ENCODE measurements around the gene CD96.
"Not testable (repeated sequence)": the region's sequence is repeated elsewhere in the genome, so short reads cannot be mapped to it uniquely, and the experiment has no call there.

Gene CD96, protein sequence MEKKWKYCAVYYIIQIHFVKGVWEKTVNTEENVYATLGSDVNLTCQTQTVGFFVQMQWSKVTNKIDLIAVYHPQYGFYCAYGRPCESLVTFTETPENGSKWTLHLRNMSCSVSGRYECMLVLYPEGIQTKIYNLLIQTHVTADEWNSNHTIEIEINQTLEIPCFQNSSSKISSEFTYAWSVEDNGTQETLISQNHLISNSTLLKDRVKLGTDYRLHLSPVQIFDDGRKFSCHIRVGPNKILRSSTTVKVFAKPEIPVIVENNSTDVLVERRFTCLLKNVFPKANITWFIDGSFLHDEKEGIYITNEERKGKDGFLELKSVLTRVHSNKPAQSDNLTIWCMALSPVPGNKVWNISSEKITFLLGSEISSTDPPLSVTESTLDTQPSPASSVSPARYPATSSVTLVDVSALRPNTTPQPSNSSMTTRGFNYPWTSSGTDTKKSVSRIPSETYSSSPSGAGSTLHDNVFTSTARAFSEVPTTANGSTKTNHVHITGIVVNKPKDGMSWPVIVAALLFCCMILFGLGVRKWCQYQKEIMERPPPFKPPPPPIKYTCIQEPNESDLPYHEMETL

DNA sequence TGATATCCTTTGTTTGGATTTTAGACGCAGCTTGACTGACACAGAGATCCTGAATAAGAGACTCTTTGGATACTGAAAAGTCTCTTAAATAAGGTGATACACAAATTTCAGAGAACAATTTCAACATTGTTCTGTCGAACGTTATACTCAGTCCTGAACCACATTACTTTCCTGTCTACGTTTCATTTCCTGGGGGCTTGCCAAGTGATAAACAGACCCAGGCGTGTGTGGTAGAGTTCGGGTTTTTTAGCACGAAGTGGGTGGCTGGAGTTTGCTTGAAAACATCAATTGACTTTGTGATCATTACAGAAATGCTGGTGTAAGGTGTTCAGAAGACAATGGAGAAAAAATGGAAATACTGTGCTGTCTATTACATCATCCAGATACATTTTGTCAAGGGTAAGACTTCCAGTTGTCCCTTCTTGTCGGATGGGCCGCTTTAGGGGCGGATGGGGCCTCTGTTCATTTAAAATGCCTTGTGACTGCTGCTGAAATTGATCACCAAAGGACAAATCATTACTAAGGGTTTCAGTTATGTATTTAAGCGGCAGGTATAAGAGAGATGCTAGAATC is at the start of gene CD96:
CD96 (plus strand) TSS at position 287 of the 573 bp plus-strand sequence; CDS start at position 339, 52 bp downstream.
- Mint-ChIP-seq H3K27ac (peak within 1 kb of the TSS; percentile 98 to 99), H3K4me3 (peak within 1 kb of the TSS in 1 of 2 donors; percentile 90), H3K4me1 (peaks cover 67% of the 10 kb centered on the region), H3K9me3 (peaks cover 0 to 5% of the 10 kb centered on the region in 2 donors), H3K27me3 (no peaks in the 10 kb centered on the region)
- DNase-seq (peak; percentile 75 to 81), ATAC-seq (peak; percentile 87)

- peaks cover 0 to 4% of the 10 kb centered on the region in 2 donors for H3K9me3 Mint-ChIP-seq
- DNase-seq, result no peak
Measured at GRCh38 chr3:111493276-111493675, 48.7 kb upstream of the CD96 start.

DNA sequence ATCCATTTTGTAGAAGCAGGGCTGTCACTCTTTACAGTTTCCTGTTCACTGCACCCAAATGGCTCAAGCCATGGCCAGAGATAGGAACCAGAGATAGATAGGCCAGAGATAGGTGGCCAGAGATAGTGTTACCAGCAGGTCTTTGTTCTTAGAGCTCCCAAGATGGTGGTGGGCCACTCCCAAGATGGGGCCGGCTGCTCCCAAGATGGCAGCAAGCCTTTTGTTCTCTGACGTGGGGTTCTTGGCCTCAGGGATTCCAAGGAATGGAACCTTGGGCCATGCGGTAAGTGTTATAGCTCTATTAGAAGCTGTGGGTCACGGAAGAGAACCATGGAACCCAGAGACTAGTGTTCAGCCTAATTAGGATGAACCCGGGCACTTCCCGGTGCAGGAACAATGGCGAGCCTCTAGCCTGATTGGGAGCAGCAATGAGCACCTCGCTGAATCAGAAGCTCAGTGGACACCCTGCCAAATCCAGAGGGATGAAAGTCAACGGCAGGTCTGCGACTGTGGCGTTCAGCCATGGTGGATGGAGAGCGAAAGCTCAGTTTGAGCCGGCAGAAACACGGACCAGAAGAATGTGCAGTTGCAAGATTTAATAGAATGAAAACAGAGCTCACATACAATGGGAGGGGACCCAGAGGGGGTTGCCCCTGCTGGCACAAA is 45.0 kb upstream of the CD96 start:
- DNase-seq (no peak), ATAC-seq (no peak)
- Mint-ChIP-seq H3K4me1 (no peaks in the 10 kb centered on the region), H3K9me3 (peaks cover 4 to 6% of the 10 kb centered on the region in 2 donors), H3K27me3 (no peaks in the 10 kb centered on the region), H3K4me3 (no peak overlapping the region), H3K27ac (no peak overlapping the region)

More at GRCh38 chr3:111493276-111493675, 48.7 kb upstream of the CD96 start:
- Mint-ChIP-seq H3K27ac (no peak overlapping the region), H3K4me3 (no peak overlapping the region), H3K27me3 (no peaks in the 10 kb centered on the region), H3K4me1 (no peaks in the 10 kb centered on the region)
- no peak for ATAC-seq

- no peak for DNase-seq
- Mint-ChIP-seq H3K9me3 (peaks cover under 1 to 7% of the 10 kb centered on the region in 2 donors), H3K4me3 (no peak overlapping the region), H3K27ac (no peak overlapping the region), H3K4me1 (no peaks in the 10 kb centered on the region), H3K27me3 (no peaks in the 10 kb centered on the region)
- ATAC-seq, result no peak
Measured at GRCh38 chr3:111498022-111498421, 44.0 kb upstream of the CD96 start.

DNA sequence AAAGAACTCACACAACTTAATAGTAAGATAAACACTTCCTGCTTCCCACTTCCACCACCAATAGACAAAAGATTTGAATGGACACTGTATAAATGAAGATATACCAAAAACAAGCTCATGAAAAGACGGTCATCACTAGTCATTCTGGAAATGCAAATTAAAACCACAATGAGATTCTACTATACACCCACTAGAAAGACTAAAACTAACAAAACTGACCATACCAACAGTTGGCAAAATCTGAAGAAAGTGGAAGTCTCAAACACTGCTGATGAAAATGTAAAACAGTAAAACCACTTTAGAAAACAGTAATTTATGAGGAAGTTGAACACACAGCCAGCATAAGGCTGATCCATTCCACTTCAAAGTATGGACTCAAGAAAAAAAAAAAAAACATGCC is 35.6 kb upstream of the CD96 start:
- Mint-ChIP-seq H3K4me1 (no peaks in the 10 kb centered on the region), H3K4me3 (no peak overlapping the region), H3K27me3 (no peaks in the 10 kb centered on the region), H3K9me3 (peaks cover 5 to 7% of the 10 kb centered on the region in 2 donors), H3K27ac (no peak overlapping the region)
- ATAC-seq, result no peak
- no peak for DNase-seq

GRCh38 chr3:111509308-111509707 is 32.7 kb upstream of the CD96 start:
- H3K4me3 Mint-ChIP-seq, result no peak overlapping the region
- no peak for DNase-seq
- no peak overlapping the region for H3K27ac Mint-ChIP-seq
- peaks cover 0 to 5% of the 10 kb centered on the region in 2 donors for H3K9me3 Mint-ChIP-seq
- H3K27me3 Mint-ChIP-seq, result no peaks in the 10 kb centered on the region
- H3K4me1 Mint-ChIP-seq, result no peaks in the 10 kb centered on the region
- no peak for ATAC-seq

GRCh38 chr3:111517801-111518200 is 24.2 kb upstream of the CD96 start:
- H3K4me3 Mint-ChIP-seq, result no peak overlapping the region
- DNase-seq (no peak), ATAC-seq (no peak)
- no peaks in the 10 kb centered on the region for H3K27me3 Mint-ChIP-seq
- H3K27ac Mint-ChIP-seq, result no peak overlapping the region
- no peaks in the 10 kb centered on the region for H3K4me1 Mint-ChIP-seq
- H3K9me3 Mint-ChIP-seq, result no peaks in the 10 kb centered on the region

DNA sequence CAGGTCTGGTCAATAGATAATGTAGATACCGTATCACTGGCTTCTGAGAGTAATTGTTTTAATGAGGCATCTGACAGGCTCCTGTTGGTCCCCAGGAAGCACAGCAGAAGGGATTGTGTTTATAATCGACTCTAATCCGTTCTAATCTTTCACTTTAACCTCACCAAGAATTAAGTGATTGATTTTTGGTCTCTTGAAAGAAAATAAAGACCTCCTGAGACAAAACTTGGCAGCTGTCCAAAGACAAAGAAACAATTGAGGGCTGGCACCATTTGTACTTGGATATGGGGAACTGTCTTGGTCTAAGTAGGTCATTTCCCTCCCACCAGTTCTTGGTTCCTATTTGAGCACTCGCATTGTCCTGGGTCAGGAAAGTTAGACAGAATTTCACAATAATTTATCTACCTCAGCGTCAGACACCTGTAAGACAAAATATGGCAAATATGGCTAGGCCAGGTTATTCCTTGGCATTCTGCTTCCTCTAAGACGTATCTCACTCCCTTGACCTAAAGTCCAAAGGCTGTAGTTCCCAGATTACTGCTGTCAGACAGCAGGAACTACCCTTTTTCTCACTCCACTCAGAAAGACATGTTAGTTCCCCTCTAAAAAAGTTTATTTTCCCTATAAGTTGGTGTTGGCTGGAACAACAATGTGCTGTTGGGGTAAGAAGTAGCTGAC is 22.7 kb upstream of the CD96 start:
- Mint-ChIP-seq H3K4me1 (no peaks in the 10 kb centered on the region), H3K9me3 (no peaks in the 10 kb centered on the region), H3K27me3 (no peaks in the 10 kb centered on the region), H3K27ac (no peak overlapping the region), H3K4me3 (no peak overlapping the region)
- no peak for ATAC-seq
- DNase-seq, result no peak

GRCh38 chr3:111521891-111522290 is 20.1 kb upstream of the CD96 start:
- Mint-ChIP-seq H3K4me1 (no peaks in the 10 kb centered on the region), H3K27me3 (no peaks in the 10 kb centered on the region), H3K9me3 (peaks cover 0 to 5% of the 10 kb centered on the region in 2 donors), H3K27ac (no peak overlapping the region), H3K4me3 (no peak overlapping the region)
- DNase-seq (no peak), ATAC-seq (no peak)

- H3K4me3 Mint-ChIP-seq, H3K27me3 Mint-ChIP-seq, H3K4me1 Mint-ChIP-seq, ATAC-seq, H3K27ac Mint-ChIP-seq, DNase-seq: not testable (repeated sequence)
- H3K9me3 Mint-ChIP-seq, result peaks cover 0 to 26% of the 10 kb centered on the region in 2 donors
Measured at GRCh38 chr3:111524486-111524885, 17.5 kb upstream of the CD96 start.

GRCh38 chr3:111531446-111531845 is 10.6 kb upstream of the CD96 start:
- no peaks in the 10 kb centered on the region for H3K27me3 Mint-ChIP-seq
- peaks cover 26% of the 10 kb centered on the region for H3K4me1 Mint-ChIP-seq
- peaks cover 8 to 33% of the 10 kb centered on the region in 2 donors for H3K9me3 Mint-ChIP-seq
- no peak for ATAC-seq
- no peak for DNase-seq
- H3K27ac Mint-ChIP-seq, result no peak overlapping the region
- H3K4me3 Mint-ChIP-seq, result no peak overlapping the region

DNA sequence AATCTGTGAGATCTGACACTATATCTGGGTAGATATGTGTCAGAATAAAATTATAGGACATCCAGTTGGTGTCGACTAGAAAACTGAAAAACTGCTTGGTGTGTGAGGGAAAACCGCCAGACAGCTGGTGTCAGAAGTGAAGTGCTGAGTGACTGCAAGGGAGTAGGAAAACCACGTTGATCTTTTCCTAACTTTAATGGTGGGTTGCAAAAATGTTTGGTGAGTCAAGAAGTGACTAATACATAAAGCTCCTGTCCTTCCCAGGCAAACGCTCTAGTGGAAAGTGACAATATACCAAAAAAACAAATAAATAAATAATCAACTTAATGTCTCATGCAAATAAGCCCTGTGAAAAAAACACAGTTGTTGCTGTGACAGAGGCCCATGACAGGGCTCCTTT is 7.3 kb upstream of the CD96 start:
- Mint-ChIP-seq H3K27me3 (no peaks in the 10 kb centered on the region), H3K9me3 (peaks cover 11 to 13% of the 10 kb centered on the region in 2 donors), H3K4me1 (peaks cover 46% of the 10 kb centered on the region), H3K27ac (peak overlapping the region in 1 of 2 donors; percentile 67), H3K4me3 (no peak overlapping the region)
- ATAC-seq, result no peak
- no peak for DNase-seq

DNA sequence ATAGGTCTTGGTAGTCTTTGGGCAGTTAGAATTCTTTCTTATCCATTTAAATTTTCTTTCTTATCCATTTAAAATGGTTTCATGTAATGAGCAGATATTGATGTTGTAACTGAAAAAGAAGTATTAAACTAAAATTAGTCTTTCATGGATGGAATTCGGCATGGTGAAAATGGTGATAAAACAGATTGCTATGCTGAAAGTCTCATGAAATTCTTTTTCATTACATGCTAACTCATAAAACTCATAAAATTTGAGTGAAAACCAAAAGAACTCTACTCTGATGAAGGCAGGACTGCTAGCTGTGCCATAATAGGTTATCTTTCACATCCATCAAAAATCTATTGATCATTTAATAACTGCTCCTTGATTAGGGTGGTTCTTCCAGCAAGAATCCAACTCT is 3.9 kb upstream of the CD96 start:
- Mint-ChIP-seq H3K4me3 (no peak overlapping the region), H3K27ac (no peak overlapping the region), H3K27me3 (no peaks in the 10 kb centered on the region), H3K9me3 (peaks cover 0 to 5% of the 10 kb centered on the region in 2 donors), H3K4me1 (peaks cover 67% of the 10 kb centered on the region)
- ATAC-seq (no peak), DNase-seq (no peak)

DNA sequence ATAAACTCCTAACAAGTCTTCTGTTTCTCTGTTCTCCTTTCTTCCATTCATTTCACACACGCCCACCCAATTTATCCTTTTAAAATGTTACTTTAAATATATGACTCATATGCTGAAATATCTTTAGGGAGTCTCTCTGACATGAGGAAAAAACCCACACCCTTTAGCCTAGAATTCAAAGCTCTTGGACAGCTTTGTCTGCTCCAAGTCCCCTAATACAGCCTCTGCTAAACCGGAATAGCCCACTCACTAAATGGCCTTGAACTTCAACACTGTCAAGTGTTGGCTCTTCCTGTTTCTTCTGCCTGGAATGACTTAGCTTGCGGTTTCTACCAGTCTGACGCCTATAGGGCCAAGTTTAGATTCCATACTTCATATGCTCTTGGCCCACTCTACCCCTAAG is 3.3 kb upstream of the CD96 start:
- ATAC-seq, result no peak

More for the DNA sequence above, 3.3 kb upstream of the CD96 start:
- H3K9me3 Mint-ChIP-seq, result peaks cover 0 to 5% of the 10 kb centered on the region in 2 donors
- H3K4me3 Mint-ChIP-seq, result peak overlapping the region; percentile 21 to 83
- peak overlapping the region; percentile 56 to 75 for H3K27ac Mint-ChIP-seq
- no peak for DNase-seq
- H3K4me1 Mint-ChIP-seq, result peaks cover 69% of the 10 kb centered on the region
- H3K27me3 Mint-ChIP-seq, result no peaks in the 10 kb centered on the region

Data from stimulated activated naive CD8-positive, alpha-beta T cell treated with anti-CD3 and anti-CD28 coated beads, Interleukin-15, amount 100 ng/mL, for 72 hours (primary cell).